Calu3 (cell line): ENCODE measurements around the gene GDNF. TPM values are rescaled to one million over a fixed set of nuclear protein-coding genes. Genes with fewer than 3 reads are reported as not detected.

ENCODE experiments used
- BruUV-seq: library from RNA; stranded (reverse); fragments of 400-500 nt; replicated peaks from 2 replicates; lab custom pipeline; 2021; lab: Mats Ljungman, UMichigan
- CTCF ChIA-PET: fragments of 300-600 bp; sonication (Branson Sonifier 250); formaldehyde crosslinking; loops from one replicate; lab custom pipeline; 2022; ENCODE audit warnings: antibody characterized with exemption; lab: Charles Lee
- DNase-seq: peaks from one replicate; pipeline ENCODE4 v3.0.0; 2022
- H3K27ac Mint-ChIP-seq: one replicate; pipeline ENCODE4 v1.8.0; 2022; ENCODE audit warnings: mixed read lengths; ENCODE audit not compliant: unreplicated experiment
- H3K27me3 Mint-ChIP-seq: one replicate; pipeline ENCODE4 v1.8.0; 2022; ENCODE audit warnings: mixed read lengths; ENCODE audit not compliant: unreplicated experiment
- H3K36me3 Mint-ChIP-seq: one replicate; pipeline ENCODE4 v1.8.0; 2022; ENCODE audit warnings: mild to moderate bottlenecking, moderate library complexity, mixed read lengths; ENCODE audit not compliant: insufficient read depth, unreplicated experiment
- H3K4me1 Mint-ChIP-seq: one replicate; pipeline ENCODE4 v1.8.0; 2022; ENCODE audit warnings: mild to moderate bottlenecking, low read depth, mixed read lengths; ENCODE audit not compliant: unreplicated experiment
- H3K4me3 Mint-ChIP-seq: one replicate; pipeline ENCODE4 v1.8.0; 2022; ENCODE audit warnings: mild to moderate bottlenecking, low read depth, moderate library complexity, mixed read lengths; ENCODE audit not compliant: unreplicated experiment
- H3K9me3 Mint-ChIP-seq: one replicate; pipeline ENCODE4 v1.8.0; 2022; ENCODE audit warnings: low read depth, mixed read lengths; ENCODE audit not compliant: unreplicated experiment
- CTCF ChIP-seq: fragments of 200-600 bp; IDR thresholded peaks from one replicate; pipeline ENCODE4 v1.8.0; 2022; ENCODE audit warnings: antibody characterized with exemption; ENCODE audit not compliant: unreplicated experiment
- intact Hi-C: fragments of 100-400 bp; cut with micrococcal nuclease; formaldehyde crosslinking; loops from one replicate; pipeline ENCODE4 v1.10.0; 2022; ENCODE audit not compliant: unreplicated experiment
- total RNA-seq: library from RNA; stranded (reverse); gene quantifications from 2 replicates; pipeline ENCODE4 v1.2.3, GENCODE V29; 2022

GDNF gene
- total RNA-seq, 1 experiment from 2014 or later = not detected

DNA sequence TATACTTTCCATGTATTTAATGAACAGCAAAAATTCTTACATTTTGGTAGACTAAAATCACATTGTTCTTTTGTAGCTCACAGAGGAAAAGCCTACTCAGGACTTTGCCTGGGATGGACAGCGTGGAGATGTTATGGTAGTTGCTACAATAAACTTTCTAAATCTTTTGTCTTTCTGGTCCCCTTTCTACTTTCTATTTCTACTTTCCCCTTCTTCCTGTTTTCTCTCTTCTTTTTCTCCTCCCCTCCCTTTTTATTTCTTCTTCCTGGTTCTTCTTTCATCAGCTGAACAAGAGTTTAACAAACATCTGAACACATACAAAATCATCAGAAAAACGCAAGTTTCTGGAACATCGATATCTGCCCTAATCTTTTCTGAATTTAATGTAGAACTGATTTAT lies 15.6 kb upstream of the GDNF start:
- no peak overlapping the region for H3K4me3 Mint-ChIP-seq
- no peaks in the 10 kb centered on the region for H3K36me3 Mint-ChIP-seq
- no peak for TF ChIP-seq CTCF
- intact Hi-C loops = no loop called here
- no TSS peak for BruUV-seq
- CTCF ChIA-PET = no interaction called here
- H3K4me1 Mint-ChIP-seq = no peaks in the 10 kb centered on the region
- no peak for DNase-seq
- no peak overlapping the region for H3K27ac Mint-ChIP-seq
- H3K27me3 Mint-ChIP-seq = peaks cover 49% of the 10 kb centered on the region
- no peaks in the 10 kb centered on the region for H3K9me3 Mint-ChIP-seq

DNA sequence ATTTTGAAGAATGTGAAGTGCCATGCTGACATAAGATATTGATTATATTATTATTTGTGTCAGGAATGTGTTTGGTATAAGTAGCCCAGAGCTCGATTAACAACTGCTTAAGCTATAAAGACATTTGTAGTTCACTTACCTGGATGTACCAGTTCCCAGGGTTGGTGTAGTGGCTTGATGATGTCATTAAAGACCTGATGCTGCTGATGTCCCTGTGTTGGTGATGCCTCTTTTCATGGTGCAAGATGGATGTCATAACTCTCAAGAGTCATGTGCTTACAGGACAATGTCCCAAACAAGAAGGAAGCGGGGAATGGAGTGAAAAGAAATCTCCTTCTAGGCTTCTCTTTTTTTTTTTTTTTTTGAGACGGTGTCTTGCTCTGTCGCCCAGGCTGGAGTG lies 11.5 kb upstream of the GDNF start:
- Mint-ChIP-seq H3K9me3 (no peaks in the 10 kb centered on the region), H3K4me1 (no peaks in the 10 kb centered on the region), H3K27me3 (peaks cover 53% of the 10 kb centered on the region), H3K27ac (no peak overlapping the region), H3K4me3 (no peak overlapping the region), H3K36me3 (no peaks in the 10 kb centered on the region)
- DNase-seq = no peak
- CTCF ChIA-PET = no interaction called here
- intact Hi-C loops = no loop called here
- BruUV-seq = no TSS peak
- TF ChIP-seq CTCF = no peak

- DNase-seq = no peak
- H3K4me3 Mint-ChIP-seq = no peak overlapping the region
- peaks cover 53% of the 10 kb centered on the region for H3K27me3 Mint-ChIP-seq
- no peaks in the 10 kb centered on the region for H3K36me3 Mint-ChIP-seq
- intact Hi-C loops = no loop called here
- no peak for TF ChIP-seq CTCF
- H3K4me1 Mint-ChIP-seq = no peaks in the 10 kb centered on the region
- H3K9me3 Mint-ChIP-seq = no peaks in the 10 kb centered on the region
- CTCF ChIA-PET = no interaction called here
- H3K27ac Mint-ChIP-seq = no peak overlapping the region
- no TSS peak for BruUV-seq
Observed at GRCh38 chr5:37850226-37850865, 10.5 kb upstream of the GDNF start.

GRCh38 chr5:37849641-37850040 lies 9.8 kb upstream of the GDNF start:
- no peak overlapping the region for H3K27ac Mint-ChIP-seq
- H3K4me1 Mint-ChIP-seq = no peaks in the 10 kb centered on the region
- intact Hi-C loops = no loop called here
- no peak for TF ChIP-seq CTCF
- DNase-seq = no peak
- BruUV-seq = no TSS peak
- peaks cover 55% of the 10 kb centered on the region for H3K27me3 Mint-ChIP-seq
- CTCF ChIA-PET = no interaction called here
- H3K4me3 Mint-ChIP-seq = no peak overlapping the region
- H3K9me3 Mint-ChIP-seq = no peaks in the 10 kb centered on the region
- no peaks in the 10 kb centered on the region for H3K36me3 Mint-ChIP-seq
